NCI-H524 (cell line): ENCODE results near the gene EIF2B1.
"Not testable (repeated sequence)": the region's sequence is repeated elsewhere in the genome, so short reads cannot be mapped to it uniquely, and the experiment has no call there.

Source experiments
- DNase-seq, 2 experiments: peaks; one replicate each; lab custom pipeline; 2025; lab: John Stamatoyannopoulos, UW

EIF2B1 gene

GRCh38 chr12:123617580-123617979 is 15.9 kb downstream of the EIF2B1 start:
- DNase-seq: no peak

- DNase-seq: no peak
Observed at GRCh38 chr12:123617144-123617543, 16.3 kb downstream of the EIF2B1 start.

GRCh38 chr12:123614531-123614930 is 19.0 kb downstream of the EIF2B1 start:
- no peak for DNase-seq

- no peak for DNase-seq
Observed at GRCh38 chr12:123614110-123614509, 19.4 kb downstream of the EIF2B1 start.

GRCh38 chr12:123608182-123608581 is 25.3 kb downstream of the EIF2B1 start:
- DNase-seq: peak; percentile 77 to 96

GRCh38 chr12:123607756-123608155 is 25.7 kb downstream of the EIF2B1 start:
- DNase-seq: peak; percentile 49 to 73

GRCh38 chr12:123603495-123603894 is 30.0 kb downstream of the EIF2B1 start:
- DNase-seq: not testable (repeated sequence)

- DNase-seq: no peak
Observed at GRCh38 chr12:123602651-123603195, 30.8 kb downstream of the EIF2B1 start.

- peak; percentile 45 to 81 for DNase-seq
Observed at GRCh38 chr12:123601602-123602489, 31.6 kb downstream of the EIF2B1 start, which contains the start of gene DDX55. Gene DDX55, plus strand, starts transcription at chr12:123602099. Its CDS starts 50 bp downstream, at chr12:123602149.

- DNase-seq: no peak
Observed at GRCh38 chr12:123599721-123600120, 33.8 kb downstream of the EIF2B1 start.

- no peak for DNase-seq
Observed at GRCh38 chr12:123599310-123599709, 34.2 kb downstream of the EIF2B1 start.

- DNase-seq: no peak
Observed at GRCh38 chr12:123598522-123598921, 35.0 kb downstream of the EIF2B1 start.

- no peak for DNase-seq
Observed at GRCh38 chr12:123597100-123597499, 36.4 kb downstream of the EIF2B1 start.

GRCh38 chr12:123595729-123596128 is 37.8 kb downstream of the EIF2B1 start:
- DNase-seq: no peak

GRCh38 chr12:123591702-123592481 is 41.6 kb downstream of the EIF2B1 start:
- DNase-seq: peak in 1 of 2 experiments; percentile 52

GRCh38 chr12:123580772-123581171 is 52.7 kb downstream of the EIF2B1 start:
- DNase-seq: no peak

GRCh38 chr12:123578829-123579228 is 54.7 kb downstream of the EIF2B1 start:
- not testable (repeated sequence) for DNase-seq

- no peak for DNase-seq
Observed at GRCh38 chr12:123578243-123578642, 55.2 kb downstream of the EIF2B1 start.

GRCh38 chr12:123576611-123577010 is 56.9 kb downstream of the EIF2B1 start:
- no peak for DNase-seq

- DNase-seq: peak; percentile 35 to 75
Observed at GRCh38 chr12:123573870-123574269, 59.6 kb downstream of the EIF2B1 start.

- no peak for DNase-seq
Observed at GRCh38 chr12:123572391-123572790, 61.1 kb downstream of the EIF2B1 start.

- DNase-seq: peak; percentile 70 to 82
Observed at GRCh38 chr12:123571343-123571813, 62.1 kb downstream of the EIF2B1 start.
